GM12875 (cell line): Measurements from ENCODE around the gene ROBO4.

ENCODE experiments used
- H3K4me3 ChIP-seq: one replicate; pipeline ENCODE4 v1.5.1; 2011; ENCODE audit warnings: low read depth, low read length, control low read depth
- TF ChIP-seq, protein P1 (sequence below): IDR thresholded peaks from 2 replicates; pipeline ENCODE4 v1.5.1; 2011; ENCODE audit warnings: low read depth, mild to moderate bottlenecking, control low read depth, inconsistent platforms, low read length, moderate library complexity, borderline replicate concordance; ENCODE audit not compliant: insufficient read depth

The ROBO4 gene

GRCh38 chr11:124890151-124890550 is 7.5 kb downstream of the ROBO4 start:
- H3K4me3 ChIP-seq, result no peak overlapping the region
- TF ChIP-seq, protein P1, sequence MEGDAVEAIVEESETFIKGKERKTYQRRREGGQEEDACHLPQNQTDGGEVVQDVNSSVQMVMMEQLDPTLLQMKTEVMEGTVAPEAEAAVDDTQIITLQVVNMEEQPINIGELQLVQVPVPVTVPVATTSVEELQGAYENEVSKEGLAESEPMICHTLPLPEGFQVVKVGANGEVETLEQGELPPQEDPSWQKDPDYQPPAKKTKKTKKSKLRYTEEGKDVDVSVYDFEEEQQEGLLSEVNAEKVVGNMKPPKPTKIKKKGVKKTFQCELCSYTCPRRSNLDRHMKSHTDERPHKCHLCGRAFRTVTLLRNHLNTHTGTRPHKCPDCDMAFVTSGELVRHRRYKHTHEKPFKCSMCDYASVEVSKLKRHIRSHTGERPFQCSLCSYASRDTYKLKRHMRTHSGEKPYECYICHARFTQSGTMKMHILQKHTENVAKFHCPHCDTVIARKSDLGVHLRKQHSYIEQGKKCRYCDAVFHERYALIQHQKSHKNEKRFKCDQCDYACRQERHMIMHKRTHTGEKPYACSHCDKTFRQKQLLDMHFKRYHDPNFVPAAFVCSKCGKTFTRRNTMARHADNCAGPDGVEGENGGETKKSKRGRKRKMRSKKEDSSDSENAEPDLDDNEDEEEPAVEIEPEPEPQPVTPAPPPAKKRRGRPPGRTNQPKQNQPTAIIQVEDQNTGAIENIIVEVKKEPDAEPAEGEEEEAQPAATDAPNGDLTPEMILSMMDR, result no peak

GRCh38 chr11:124889191-124890091 is 8.2 kb downstream of the ROBO4 start:
- TF ChIP-seq, protein P1, result no peak

GRCh38 chr11:124887667-124888013 is 10.0 kb downstream of the ROBO4 start:
- H3K4me3 ChIP-seq, result no peak overlapping the region
- TF ChIP-seq, protein P1, result no peak

More at GRCh38 chr11:124889191-124890091, 8.2 kb downstream of the ROBO4 start:
- no peak overlapping the region for H3K4me3 ChIP-seq

DNA sequence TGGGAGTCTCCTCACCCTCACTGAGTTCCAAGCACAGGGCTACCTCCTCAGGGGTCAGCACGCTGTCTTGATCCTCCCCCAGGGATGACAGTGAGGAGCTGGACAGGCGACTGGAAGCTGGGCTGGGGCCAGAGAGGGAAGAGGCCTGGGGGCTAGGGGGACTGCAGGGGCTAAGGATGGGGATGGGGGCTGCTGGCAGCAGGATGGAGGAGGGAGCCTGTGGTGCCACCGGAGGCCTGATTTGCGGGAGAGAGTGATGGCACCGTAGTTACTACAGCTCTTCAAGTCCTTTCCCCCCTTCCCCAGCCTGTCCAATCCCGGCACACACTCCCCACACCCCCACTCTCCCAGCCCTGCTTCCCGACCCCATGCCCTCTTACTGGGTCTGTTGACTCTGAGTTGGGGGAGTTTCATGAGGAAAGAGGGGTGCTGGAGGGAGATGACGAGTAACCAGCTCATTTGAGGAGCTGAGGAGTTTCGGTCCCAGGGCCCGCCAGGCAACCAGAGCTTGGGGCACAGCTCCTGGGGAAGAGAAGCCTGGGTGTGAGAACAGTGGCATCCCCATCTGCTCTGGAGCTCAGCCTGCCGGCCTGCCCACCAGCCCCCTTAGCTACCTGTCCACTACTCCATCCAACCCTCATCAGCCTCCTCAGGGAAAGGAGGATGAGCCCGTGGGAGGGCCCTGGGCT is 10.5 kb downstream of the ROBO4 start:
- no peak overlapping the region for H3K4me3 ChIP-seq
- TF ChIP-seq, protein P1, result no peak

DNA sequence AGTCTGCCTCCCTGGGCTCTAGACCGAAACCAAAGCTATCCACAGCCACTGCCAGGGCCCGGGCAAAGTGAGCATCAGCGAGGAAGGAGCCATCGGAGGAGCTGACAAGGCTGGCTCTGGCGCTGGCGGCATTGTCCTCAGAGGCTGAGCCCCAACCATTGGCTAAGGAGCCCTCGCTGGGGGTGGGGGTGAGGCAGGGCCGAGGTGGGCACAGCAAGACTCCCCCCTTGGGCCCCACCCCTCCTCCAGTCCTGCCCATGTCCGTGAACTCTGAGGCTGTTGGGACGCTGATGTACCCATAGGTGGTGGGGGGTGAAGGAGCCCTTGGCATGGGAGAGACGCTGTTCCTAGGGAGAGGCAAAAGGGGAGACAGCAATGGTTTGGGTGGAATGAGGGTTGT is 11.2 kb downstream of the ROBO4 start:
- TF ChIP-seq, protein P1, result no peak
- H3K4me3 ChIP-seq, result no peak overlapping the region

DNA sequence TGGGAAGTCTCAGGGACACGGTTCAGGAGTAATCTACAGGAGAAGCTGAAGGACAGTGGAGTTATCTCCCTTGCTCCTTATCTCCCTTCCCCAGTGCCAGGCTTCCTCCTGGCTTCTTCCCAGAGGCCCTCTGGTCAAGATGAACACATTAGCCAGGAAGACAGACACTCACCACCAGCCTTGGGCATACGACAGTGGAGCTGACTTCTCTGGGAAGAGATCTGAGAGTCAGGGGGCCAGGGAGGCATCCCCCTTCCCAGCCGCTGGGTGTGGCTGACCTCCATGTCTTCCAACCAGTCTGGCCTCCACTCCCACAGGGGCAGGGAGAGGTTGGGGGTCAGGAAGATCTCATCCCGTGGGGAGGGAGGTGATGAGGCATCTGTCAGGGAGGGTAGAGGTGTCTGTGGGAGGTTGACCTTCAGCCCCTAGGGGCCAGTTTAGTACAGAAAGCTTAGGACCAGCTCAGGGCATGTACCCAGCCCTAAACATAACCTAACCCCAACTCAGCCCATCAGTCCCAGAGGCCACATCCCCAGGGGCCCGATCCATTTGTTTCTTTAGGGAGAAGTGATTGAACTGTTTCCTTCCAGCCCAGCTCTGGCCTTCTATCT is 12.7 kb downstream of the ROBO4 start:
- H3K4me3 ChIP-seq, result no peak overlapping the region
- TF ChIP-seq, protein P1, result no peak
